ENCODE data around the gene MKI67.

The MKI67 gene

DNA sequence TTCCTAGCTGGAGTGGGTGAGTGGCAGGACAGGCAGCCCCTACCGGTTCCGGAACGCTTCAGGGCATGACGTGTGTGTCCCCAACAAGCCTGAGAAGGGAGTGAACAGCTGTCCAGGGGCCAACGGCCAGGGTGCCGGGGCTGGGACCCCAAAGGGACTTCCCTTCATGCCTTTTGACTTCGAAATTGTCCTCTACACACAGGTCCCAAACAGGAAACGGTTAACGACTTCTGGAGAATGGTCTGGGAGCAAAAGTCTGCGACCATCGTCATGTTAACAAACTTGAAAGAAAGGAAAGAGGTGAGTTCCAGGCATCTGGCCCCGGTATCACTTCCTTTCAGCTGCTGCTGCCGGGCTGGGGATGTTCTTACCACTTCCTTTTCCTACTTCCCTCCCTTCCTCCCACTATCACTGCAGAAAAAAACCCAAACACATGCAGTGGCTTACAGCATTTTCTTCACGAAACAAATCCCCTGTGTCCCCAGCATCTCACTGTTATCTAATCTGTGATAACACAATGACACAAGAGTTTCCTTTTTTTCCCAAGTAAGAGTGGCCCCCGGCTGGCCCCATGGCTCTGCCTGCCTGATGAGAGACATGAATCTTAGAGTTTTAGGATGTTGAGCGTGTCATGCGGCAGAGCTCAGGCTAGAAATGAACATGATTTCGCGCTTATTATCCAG is 63.2 kb downstream of the MKI67 start:
- no peak for DNase-seq

DNA sequence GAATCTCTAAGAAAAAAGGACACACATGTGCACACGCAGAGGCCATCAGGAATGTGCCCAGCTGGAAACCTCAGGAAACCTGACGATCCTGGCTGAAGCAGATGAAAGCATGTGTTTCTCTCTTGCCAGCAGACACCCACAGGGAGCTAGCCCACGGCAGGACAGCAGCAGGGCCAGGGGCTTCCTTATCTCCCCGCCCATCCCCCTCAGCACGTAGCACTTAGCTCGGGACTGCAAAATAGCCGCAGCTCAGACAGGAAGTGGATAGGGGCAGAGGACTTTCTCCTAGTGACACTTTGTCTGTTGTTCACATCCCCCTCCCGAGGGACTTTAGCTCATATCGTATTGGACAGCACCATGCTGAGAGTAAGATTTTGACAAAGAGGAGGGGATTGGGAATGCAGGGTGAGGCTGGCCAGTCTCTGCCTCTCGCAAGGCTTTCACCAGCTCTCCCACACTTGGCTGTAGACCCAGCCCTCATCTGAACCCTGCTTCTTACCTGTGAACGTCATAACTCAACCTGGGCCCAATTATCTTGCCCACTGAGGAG is 63.8 kb downstream of the MKI67 start:
- DNase-seq, result no peak

- no peak for DNase-seq
These were observed 64.6 kb downstream of the MKI67 start for GRCh38 chr10:128061306-128062300.

DNA sequence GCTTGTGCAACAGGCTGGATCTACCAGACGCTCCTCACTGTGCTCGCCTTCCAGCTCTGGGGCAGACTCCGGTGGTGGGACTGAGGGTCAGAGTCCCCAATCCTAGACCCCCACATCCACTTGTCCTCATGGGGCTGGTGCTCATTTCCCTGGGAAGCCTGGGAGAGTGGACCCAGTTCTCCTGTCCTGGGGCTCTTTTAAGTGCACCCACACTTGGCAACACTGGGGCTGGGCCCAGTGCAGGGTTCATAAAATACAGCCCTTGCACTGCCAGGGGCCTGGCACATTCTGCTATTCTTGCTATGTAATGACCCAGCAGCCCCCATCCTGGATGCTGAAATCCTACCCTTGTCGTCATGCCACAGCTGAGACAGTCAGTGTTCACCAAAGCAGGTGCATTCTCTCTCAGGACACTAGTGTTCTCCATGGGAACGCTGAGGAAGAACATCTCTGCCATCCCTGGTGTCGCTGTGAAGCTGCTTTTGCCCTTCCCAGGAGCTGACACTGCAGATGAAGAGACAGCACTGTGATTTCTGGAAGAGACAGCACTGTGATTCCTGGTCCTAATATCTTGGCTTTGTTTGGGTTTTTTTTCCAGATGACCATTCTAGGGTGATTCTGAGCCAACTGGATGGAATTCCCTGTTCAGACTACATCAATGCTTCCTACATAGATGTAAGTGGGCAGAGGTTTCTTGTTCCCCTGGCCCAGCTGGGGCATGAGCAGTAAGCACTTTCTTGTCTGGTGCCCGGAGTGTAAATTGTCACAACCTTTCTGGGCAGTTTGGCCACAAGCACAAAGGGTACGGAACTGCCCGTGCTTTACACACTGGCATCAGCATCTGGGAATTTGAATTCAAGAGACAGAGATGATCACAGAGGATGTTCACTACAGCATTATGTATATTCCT is 65.6 kb downstream of the MKI67 start:
- DNase-seq, result no peak

- DNase-seq, result no peak
These were observed 66.3 kb downstream of the MKI67 start for GRCh38 chr10:128059982-128060293.

- DNase-seq, result no peak
These were observed 66.8 kb downstream of the MKI67 start for GRCh38 chr10:128059266-128059981.

DNA sequence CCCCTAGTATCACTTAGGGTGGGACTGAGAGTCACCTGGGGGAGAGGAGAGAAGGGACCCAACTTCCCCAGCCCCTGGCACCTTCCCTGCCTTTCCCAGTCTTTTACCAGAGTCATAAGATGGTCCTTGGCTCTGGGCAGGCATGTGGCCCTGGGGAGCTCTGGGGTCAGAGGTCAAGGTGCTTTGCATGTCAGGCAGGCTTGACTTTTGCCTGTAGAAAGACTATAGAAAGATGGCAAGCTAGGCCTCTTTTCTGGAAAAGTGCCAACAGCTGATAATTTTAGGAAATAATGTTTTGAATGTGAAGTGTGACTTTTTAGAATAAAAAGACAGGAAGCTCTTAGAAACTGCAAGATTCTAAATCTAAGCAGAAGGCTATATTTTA is 67.5 kb downstream of the MKI67 start:
- no peak for DNase-seq

DNA sequence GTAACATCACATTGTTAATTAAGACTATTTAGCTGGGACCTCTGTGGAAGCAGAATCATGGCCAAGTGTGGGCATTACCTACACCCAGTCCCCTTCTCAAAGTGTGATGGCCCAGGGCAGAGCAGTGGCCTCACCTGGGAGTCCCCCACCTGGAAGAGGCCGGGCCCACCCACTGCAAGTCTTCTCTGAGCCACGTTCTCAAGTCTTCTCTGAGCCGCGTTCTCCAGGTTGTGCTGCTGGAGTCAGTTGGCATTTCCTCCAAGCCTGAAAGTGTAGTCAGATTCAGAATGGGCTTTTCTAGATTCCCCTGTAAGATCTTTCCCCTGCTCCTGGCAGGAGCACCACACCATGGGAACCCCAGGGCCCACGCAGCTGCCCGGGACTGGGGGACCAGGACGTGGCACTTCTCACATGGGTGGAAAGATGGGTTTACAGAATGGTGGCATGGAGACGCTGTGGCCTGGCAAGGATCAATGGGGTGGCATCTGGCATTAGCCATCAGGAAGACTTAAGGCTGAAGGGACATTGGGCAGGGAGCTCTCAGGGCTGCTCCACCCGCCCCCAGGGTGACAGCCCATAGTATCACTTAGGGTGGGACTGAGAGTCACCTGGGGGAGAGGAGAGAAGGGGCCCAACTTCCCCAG is 68.0 kb downstream of the MKI67 start:
- DNase-seq, result no peak

- no peak for DNase-seq
These were observed 69.7 kb downstream of the MKI67 start for GRCh38 chr10:128056303-128057050.

DNA sequence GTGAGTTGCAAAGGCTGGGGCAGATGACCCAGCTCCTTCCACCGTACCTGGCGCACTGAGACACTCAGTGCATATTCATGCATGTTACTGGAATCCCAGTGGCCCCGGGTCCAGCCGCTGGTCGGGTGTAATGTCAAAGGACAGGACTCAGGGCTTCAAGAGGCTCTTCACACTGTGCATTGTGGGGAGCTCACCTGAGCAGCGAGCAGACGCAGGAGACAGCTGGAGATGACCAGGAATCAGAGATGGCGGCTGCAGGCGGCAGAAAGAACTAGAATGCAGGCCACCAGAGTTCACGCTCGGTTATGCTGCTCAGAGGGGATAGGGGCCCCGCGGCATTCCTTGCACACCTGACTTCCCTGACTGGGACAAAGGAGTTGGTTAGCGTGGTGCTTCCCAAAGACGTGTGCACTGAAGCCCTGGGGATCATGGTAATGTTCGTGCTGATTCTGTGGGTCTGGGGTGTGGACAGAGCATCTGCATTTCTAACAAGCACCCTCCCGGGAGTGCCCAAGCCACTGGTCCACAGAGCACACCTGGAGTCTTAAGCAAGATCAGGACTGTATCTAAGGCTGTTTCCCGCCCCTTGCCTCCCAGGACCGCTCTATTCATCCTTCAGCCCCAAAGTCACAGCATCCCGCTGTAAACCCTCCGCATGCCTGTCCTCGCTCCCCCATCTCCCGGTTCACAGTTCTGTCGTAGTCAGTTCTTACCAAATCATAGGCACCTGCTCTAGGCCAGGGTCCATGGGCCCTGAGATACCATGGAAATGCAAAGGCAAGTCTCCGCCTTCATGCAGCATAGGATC is 71.0 kb downstream of the MKI67 start:
- DNase-seq, result no peak

- DNase-seq, result no peak
These were observed 71.9 kb downstream of the MKI67 start for GRCh38 chr10:128054163-128054970.

- DNase-seq, result no peak
These were observed 72.9 kb downstream of the MKI67 start for GRCh38 chr10:128053356-128053755.

GRCh38 chr10:128052696-128053095 is 73.5 kb downstream of the MKI67 start:
- no peak for DNase-seq

DNA sequence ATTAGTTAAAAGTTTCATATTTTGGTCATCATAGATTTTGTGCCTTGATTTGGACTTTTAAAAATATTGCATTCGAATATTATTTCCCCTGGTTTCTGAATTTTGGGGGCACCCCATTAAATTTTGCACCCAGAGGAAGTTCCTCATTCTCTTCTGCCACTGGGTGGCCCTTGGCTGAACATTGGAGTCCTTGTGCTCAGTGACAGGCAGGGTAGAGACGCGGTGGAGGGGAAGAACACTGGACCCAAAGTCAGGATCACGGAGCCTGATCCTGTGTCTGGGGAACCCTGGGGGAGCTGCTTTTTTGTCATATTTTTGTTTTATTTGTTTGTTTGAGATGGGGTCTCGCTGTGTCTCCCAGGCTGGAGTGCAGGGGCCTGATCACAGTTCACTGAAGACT is 74.7 kb downstream of the MKI67 start:
- no peak for DNase-seq

- DNase-seq, result no peak
These were observed 75.3 kb downstream of the MKI67 start for GRCh38 chr10:128050936-128051335.

- DNase-seq, result no peak
These were observed 76.1 kb downstream of the MKI67 start for GRCh38 chr10:128050121-128050516.

GRCh38 chr10:128049226-128050120 is 76.8 kb downstream of the MKI67 start:
- DNase-seq, result no peak

DNA sequence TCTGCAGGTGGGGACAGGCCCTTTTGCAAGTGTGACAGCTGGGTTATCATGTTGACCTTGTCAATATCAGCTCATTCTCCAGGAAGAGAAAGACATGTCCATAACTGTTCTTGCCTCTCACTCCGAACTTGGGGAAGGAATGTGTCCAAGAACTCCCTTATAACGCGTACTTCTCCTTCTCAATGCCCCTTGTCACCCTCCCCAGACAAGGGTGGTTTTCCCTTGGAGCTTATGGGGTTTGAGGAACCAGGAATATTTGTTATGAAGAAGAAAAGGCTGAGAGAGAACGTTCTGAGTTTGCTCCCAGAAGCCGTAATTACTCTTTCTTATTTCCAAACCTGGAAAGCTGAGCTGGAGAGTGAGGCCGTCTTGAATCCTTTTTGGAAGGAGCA is 77.4 kb downstream of the MKI67 start:
- no peak for DNase-seq
